Measurements from ENCODE around the gene PTPRD.

DNA sequence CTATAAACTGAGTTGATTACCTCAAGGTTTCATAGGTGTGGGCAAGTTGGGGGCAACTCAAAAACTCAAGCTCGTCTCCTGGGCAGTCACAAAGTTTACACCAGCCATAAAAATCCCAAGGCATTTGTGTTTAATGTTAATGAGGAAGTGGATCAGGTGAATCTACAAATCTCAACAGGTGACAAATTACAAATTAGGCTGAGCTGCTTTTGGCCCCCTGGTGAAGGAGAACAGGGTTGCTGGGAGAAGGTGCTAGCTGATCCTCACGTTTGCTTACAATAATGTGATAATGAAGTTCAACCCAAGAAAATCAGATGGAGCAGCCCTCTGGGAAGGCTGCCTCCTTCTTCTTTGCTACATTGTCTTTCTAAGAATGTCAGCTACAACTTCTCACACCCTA is 2324.8 kb downstream of the PTPRD start:
- TF ChIP-seq, protein P1, sequence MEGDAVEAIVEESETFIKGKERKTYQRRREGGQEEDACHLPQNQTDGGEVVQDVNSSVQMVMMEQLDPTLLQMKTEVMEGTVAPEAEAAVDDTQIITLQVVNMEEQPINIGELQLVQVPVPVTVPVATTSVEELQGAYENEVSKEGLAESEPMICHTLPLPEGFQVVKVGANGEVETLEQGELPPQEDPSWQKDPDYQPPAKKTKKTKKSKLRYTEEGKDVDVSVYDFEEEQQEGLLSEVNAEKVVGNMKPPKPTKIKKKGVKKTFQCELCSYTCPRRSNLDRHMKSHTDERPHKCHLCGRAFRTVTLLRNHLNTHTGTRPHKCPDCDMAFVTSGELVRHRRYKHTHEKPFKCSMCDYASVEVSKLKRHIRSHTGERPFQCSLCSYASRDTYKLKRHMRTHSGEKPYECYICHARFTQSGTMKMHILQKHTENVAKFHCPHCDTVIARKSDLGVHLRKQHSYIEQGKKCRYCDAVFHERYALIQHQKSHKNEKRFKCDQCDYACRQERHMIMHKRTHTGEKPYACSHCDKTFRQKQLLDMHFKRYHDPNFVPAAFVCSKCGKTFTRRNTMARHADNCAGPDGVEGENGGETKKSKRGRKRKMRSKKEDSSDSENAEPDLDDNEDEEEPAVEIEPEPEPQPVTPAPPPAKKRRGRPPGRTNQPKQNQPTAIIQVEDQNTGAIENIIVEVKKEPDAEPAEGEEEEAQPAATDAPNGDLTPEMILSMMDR (IDR thresholded peaks at IDR 0.05): no peak
- TF ChIP-seq POLR2A (IDR thresholded peaks at IDR 0.05) (no peak), EP300 (IDR thresholded peaks at IDR 0.05) (no peak)

Measured in ovary (tissue), 3 donors.